Osteoblast (primary cell): ENCODE data around the gene CGNL1. TPM values are rescaled to one million over a fixed set of nuclear protein-coding genes. Genes with fewer than 3 reads are reported as not detected.

Experiments
- DNase-seq: peaks from one replicate; pipeline ENCODE4 v3.0.0; 2011; ENCODE audit warnings: low spot score, mixed read lengths; ENCODE audit not compliant: insufficient read length; ENCODE audit errors: missing footprints
- H2AFZ ChIP-seq: 2 replicates; pipeline ENCODE4 v1.6.0; 2011; ENCODE audit warnings: mild to moderate bottlenecking, low read length
- H3K27ac ChIP-seq: 2 replicates; pipeline ENCODE4 v1.5.1; 2011; ENCODE audit warnings: mild to moderate bottlenecking, low read depth, low read length, moderate library complexity
- H3K27me3 ChIP-seq: 2 replicates; pipeline ENCODE4 v1.6.0; 2012; ENCODE audit warnings: mild to moderate bottlenecking, control low read depth, inconsistent platforms, low read length, moderate library complexity; ENCODE audit not compliant: insufficient read depth
- H3K36me3 ChIP-seq: 2 replicates; pipeline ENCODE4 v1.5.1; 2011; ENCODE audit warnings: mild to moderate bottlenecking, low read length, control low read depth, moderate library complexity; ENCODE audit not compliant: insufficient read depth
- H3K4me1 ChIP-seq: 2 replicates; pipeline ENCODE4 v1.5.1; 2011; ENCODE audit warnings: mild to moderate bottlenecking, low read length, control low read depth, moderate library complexity; ENCODE audit not compliant: insufficient read depth
- H3K4me2 ChIP-seq: 2 replicates; pipeline ENCODE4 v1.6.0; 2011; ENCODE audit warnings: mild to moderate bottlenecking, low read length; ENCODE audit not compliant: insufficient read depth
- H3K4me3 ChIP-seq: fragments of 200-600 bp; sonication (generic); 3 replicates; pipeline ENCODE4 v1.5.1; 2012; ENCODE audit warnings: mild to moderate bottlenecking, low read length, inconsistent platforms; ENCODE audit not compliant: insufficient read depth
- H3K79me2 ChIP-seq: 2 replicates; pipeline ENCODE4 v1.6.0; 2012; ENCODE audit warnings: mild to moderate bottlenecking, low read length, control low read depth, inconsistent platforms; ENCODE audit not compliant: insufficient read depth
- H3K9me3 ChIP-seq: 2 replicates; pipeline ENCODE4 v1.5.1; 2011; ENCODE audit warnings: low read depth, low read length, control low read depth
- H4K20me1 ChIP-seq: 2 replicates; pipeline ENCODE4 v1.6.0; 2012; ENCODE audit warnings: mild to moderate bottlenecking, low read length, control low read depth; ENCODE audit not compliant: insufficient read depth
- total RNA-seq: library from RNA; depleted of rRNA; stranded (reverse); fragments of >200 nt; gene quantifications from 2 replicates; pipeline ENCODE4 v1.2.3, GENCODE V29; 2012
- TF ChIP-seq, protein P1 (sequence below): IDR thresholded peaks from 2 replicates; pipeline ENCODE4 v1.5.1; 2011; ENCODE audit warnings: mild to moderate bottlenecking, low read depth, low read length, moderate library complexity; ENCODE audit errors: extremely low read depth

The CGNL1 gene
- total RNA-seq, 1 donor = 1.1 TPM

DNA sequence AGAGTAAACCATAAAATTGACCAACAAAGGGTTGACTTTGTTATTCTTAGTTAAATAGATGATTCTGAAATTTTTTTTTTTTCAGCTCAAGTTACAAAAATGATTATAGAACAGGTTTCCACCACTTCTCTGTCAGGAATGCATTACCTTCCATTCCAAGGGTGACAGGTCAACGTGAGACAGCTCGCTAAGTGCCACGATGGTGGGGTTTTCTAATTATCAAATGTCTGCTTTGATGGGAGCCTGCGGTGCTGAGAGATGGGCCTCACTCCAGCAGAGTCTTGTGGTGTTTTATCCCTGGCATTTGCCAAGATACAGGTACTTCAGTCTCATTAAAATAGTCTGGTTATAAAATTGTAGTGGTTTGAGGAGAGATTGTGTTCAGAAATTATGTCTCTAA is 80.3 kb downstream of the CGNL1 start:
- TF ChIP-seq, protein P1, sequence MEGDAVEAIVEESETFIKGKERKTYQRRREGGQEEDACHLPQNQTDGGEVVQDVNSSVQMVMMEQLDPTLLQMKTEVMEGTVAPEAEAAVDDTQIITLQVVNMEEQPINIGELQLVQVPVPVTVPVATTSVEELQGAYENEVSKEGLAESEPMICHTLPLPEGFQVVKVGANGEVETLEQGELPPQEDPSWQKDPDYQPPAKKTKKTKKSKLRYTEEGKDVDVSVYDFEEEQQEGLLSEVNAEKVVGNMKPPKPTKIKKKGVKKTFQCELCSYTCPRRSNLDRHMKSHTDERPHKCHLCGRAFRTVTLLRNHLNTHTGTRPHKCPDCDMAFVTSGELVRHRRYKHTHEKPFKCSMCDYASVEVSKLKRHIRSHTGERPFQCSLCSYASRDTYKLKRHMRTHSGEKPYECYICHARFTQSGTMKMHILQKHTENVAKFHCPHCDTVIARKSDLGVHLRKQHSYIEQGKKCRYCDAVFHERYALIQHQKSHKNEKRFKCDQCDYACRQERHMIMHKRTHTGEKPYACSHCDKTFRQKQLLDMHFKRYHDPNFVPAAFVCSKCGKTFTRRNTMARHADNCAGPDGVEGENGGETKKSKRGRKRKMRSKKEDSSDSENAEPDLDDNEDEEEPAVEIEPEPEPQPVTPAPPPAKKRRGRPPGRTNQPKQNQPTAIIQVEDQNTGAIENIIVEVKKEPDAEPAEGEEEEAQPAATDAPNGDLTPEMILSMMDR = no peak
- H3K4me1 ChIP-seq = no peaks in the 10 kb centered on the region
- no peaks in the 10 kb centered on the region for H4K20me1 ChIP-seq
- no peak overlapping the region for H3K4me3 ChIP-seq
- DNase-seq = no peak
- no peaks in the 10 kb centered on the region for H3K9me3 ChIP-seq
- H3K27me3 ChIP-seq = peaks cover 27% of the 10 kb centered on the region
- no peaks in the 10 kb centered on the region for H3K36me3 ChIP-seq
- no peak overlapping the region for H3K27ac ChIP-seq
- H3K79me2 ChIP-seq = no peaks in the 10 kb centered on the region
- no peak overlapping the region for H2AFZ ChIP-seq
- no peak overlapping the region for H3K4me2 ChIP-seq

DNA sequence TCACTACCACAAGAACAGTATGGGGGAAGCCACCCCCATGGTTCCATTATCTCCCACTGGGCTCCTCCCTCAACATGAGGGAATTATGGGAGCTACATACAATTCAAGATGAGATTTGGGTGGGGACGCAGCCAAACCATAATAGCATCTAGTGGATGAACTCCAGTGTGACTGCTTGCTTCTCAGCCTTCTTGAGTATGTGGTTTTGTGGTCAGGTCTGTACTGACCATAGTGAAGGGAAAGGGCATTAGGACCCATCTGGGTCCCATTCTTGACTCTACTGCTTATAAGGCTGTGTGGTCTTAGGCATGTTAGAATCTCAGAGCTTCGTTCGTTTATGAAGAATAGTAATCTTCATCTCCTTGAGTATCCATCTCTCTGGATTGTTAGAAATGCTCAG is 81.4 kb downstream of the CGNL1 start:
- Histone ChIP-seq H3K4me2 (no peak overlapping the region), H2AFZ (no peak overlapping the region), H3K4me3 (no peak overlapping the region), H3K4me1 (peaks cover 8% of the 10 kb centered on the region), H3K9me3 (no peaks in the 10 kb centered on the region), H3K27ac (no peak overlapping the region), H3K27me3 (peaks cover 17% of the 10 kb centered on the region), H3K36me3 (no peaks in the 10 kb centered on the region), H3K79me2 (no peaks in the 10 kb centered on the region), H4K20me1 (no peaks in the 10 kb centered on the region)
- peak; percentile 35 for DNase-seq
- TF ChIP-seq, protein P1 = no peak

GRCh38 chr15:57458356-57458781 is 82.1 kb downstream of the CGNL1 start:
- Histone ChIP-seq H3K4me1 (peaks cover 8% of the 10 kb centered on the region), H3K36me3 (no peaks in the 10 kb centered on the region), H3K4me2 (no peak overlapping the region), H3K27ac (no peak overlapping the region), H3K27me3 (peaks cover 17% of the 10 kb centered on the region), H3K4me3 (no peak overlapping the region), H4K20me1 (no peaks in the 10 kb centered on the region), H3K79me2 (no peaks in the 10 kb centered on the region), H2AFZ (no peak overlapping the region), H3K9me3 (no peaks in the 10 kb centered on the region)
- TF ChIP-seq, protein P1 = no peak
- DNase-seq = no peak

DNA sequence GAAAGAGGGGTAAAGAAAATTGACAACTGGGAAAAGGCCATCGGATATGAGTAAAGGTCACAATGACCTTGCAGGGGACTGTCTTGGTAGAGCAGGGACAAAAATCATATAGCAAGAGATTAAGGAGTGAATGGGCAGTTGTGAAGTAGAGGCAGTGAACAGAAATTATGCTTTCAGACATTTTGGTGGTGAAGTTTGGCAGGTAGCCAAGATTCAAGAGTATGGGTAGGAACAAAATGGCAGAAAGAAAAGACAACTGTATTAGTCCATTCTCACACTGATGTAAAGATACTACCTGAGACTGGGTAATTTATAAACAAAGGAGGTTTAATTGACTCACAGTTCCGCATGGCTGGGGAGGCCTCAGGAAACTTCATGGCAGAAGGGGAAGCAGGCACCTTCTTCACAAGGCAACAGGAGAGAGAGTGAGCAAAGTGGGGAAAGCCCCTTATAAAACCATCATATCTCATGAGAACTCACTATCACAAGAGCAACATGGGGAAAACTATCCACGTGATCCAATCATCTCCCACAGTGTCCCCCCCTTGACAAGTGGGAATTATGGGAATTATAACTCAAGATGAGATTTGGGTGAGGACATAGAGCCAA is 84.0 kb downstream of the CGNL1 start:
- H3K4me2 ChIP-seq = no peak overlapping the region

More for the DNA sequence above, 84.0 kb downstream of the CGNL1 start:
- Histone ChIP-seq H3K36me3 (no peaks in the 10 kb centered on the region), H3K9me3 (no peaks in the 10 kb centered on the region), H3K27ac (no peak overlapping the region), H3K4me3 (no peak overlapping the region), H2AFZ (no peak overlapping the region), H3K4me1 (peaks cover 8% of the 10 kb centered on the region), H3K27me3 (peaks cover 9% of the 10 kb centered on the region), H4K20me1 (no peaks in the 10 kb centered on the region), H3K79me2 (no peaks in the 10 kb centered on the region)
- no peak for DNase-seq
- TF ChIP-seq, protein P1 = no peak
